Anterior cingulate cortex (tissue), 58 donors: ENCODE data around the gene OR56B1.

Experiments
- DNase-seq, 58 donors: peaks; one replicate each; lab custom pipeline; 2025; lab: John Stamatoyannopoulos, UW

OR56B1 gene

GRCh38 chr11:5726351-5726750 is 9.9 kb upstream of the OR56B1 start:
- DNase-seq = no peak

- DNase-seq = no peak
Measured at GRCh38 chr11:5727691-5728090, 8.6 kb upstream of the OR56B1 start.

GRCh38 chr11:5737091-5737490 is 843 bp downstream of the OR56B1 start:
- no peak for DNase-seq

- DNase-seq = no peak
Measured at GRCh38 chr11:5737670-5738392, 1.6 kb downstream of the OR56B1 start.

GRCh38 chr11:5738431-5738830 is 2.2 kb downstream of the OR56B1 start:
- no peak for DNase-seq

GRCh38 chr11:5746614-5747013 is 10.4 kb downstream of the OR56B1 start:
- no peak for DNase-seq

- DNase-seq = no peak
Measured at GRCh38 chr11:5749836-5750235, 13.6 kb downstream of the OR56B1 start.

GRCh38 chr11:5753943-5754342 is 17.7 kb downstream of the OR56B1 start, which contains the start of gene OR52N4:
Gene OR52N4 (plus strand): TSS chr11:5754243. CDS start chr11:5754741, 498 bp downstream.
- DNase-seq = no peak

- DNase-seq = no peak
Measured at GRCh38 chr11:5767056-5767455, 30.8 kb downstream of the OR56B1 start.

GRCh38 chr11:5783255-5783654 is 47.0 kb downstream of the OR56B1 start, which contains the start of gene OR52N5:
Gene OR52N5 (minus strand): TSS chr11:5783355. CDS start chr11:5778634, 4,721 bp downstream.
- DNase-seq = no peak
